GM12891 (cell line): ENCODE results near the gene CCL16. TPM values are rescaled to one million over a fixed set of nuclear protein-coding genes. Genes with fewer than 3 reads are reported as not detected.
"Not testable (repeated sequence)": the region's sequence is repeated elsewhere in the genome, so short reads cannot be mapped to it uniquely, and the experiment has no call there.

ENCODE experiments used
- DNase-seq: peaks from one replicate; pipeline ENCODE4 v3.0.0; 2011; ENCODE audit warnings: low spot score; ENCODE audit not compliant: insufficient read length
- FAIRE-seq: peaks from 2 replicates; lab custom pipeline; 2011; peaks lifted over from hg19 to GRCh38; lab: Jason Lieb, UNC
- PAX5 ChIP-seq: IDR thresholded peaks from 2 replicates; pipeline ENCODE4 v1.6.1; 2011; ENCODE audit warnings: low read length, moderate library complexity, mild to moderate bottlenecking; ENCODE audit not compliant: insufficient read depth, severe bottlenecking
- POLR2A ChIP-seq: IDR thresholded peaks from 2 replicates; pipeline ENCODE4 v1.6.1; 2011; ENCODE audit warnings: low read depth, low read length, control low read depth
- POLR2AphosphoS5 ChIP-seq: IDR thresholded peaks from 2 replicates; pipeline ENCODE4 v1.6.1; 2011; ENCODE audit warnings: low read depth, low read length, control low read depth
- POU2F2 ChIP-seq: IDR thresholded peaks from 2 replicates; pipeline ENCODE4 v1.6.1; 2011; ENCODE audit warnings: low read depth, mild to moderate bottlenecking, control low read depth, low read length, moderate library complexity
- SPI1 ChIP-seq: IDR thresholded peaks from 2 replicates; pipeline ENCODE4 v1.6.1; 2011; ENCODE audit warnings: low read depth, low read length, control low read depth
- TAF1 ChIP-seq: IDR thresholded peaks from 2 replicates; pipeline ENCODE4 v1.6.1; 2011; ENCODE audit warnings: low read depth, low read length, control low read depth
- polyA plus RNA-seq: library from polyadenylated mRNA; unstranded; fragments of >200 nt; gene quantifications from one replicate; pipeline ENCODE4 v1.2.1, GENCODE V29; 2012; ENCODE audit warnings: low read depth, missing spikeins, inconsistent platforms; ENCODE audit not compliant: missing spikeins

CCL16 gene, protein sequence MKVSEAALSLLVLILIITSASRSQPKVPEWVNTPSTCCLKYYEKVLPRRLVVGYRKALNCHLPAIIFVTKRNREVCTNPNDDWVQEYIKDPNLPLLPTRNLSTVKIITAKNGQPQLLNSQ
- not detected for polyA plus RNA-seq

DNA sequence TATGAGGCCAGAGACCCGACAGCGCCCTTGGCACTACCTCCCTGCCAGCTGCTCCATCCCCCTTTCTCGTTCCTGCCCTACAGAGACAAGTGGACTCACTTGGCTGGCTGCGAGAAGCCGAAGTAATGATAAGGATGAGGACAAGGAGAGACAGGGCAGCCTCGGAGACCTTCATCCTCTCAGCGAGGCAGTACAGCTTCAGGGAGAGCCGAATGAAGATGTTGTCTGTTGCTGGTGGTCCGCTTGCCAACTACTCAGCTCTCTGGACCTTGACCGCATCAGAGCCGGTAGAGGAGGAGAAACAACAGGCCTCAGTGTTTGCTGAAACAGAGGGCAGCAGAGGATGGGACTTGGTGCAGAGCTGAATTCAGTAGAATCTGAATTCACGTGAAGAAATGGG lies at the start of gene CCL16:
CCL16 (minus strand) TSS at position 252 of the 400 bp plus-strand sequence; CDS start at position 175, 77 bp downstream.
- DNase-seq (no peak), FAIRE-seq (no peak)
- TF ChIP-seq POLR2A (no peak), TAF1 (no peak), POLR2AphosphoS5 (no peak), POU2F2 (no peak), PAX5 (no peak), SPI1 (no peak)

DNA sequence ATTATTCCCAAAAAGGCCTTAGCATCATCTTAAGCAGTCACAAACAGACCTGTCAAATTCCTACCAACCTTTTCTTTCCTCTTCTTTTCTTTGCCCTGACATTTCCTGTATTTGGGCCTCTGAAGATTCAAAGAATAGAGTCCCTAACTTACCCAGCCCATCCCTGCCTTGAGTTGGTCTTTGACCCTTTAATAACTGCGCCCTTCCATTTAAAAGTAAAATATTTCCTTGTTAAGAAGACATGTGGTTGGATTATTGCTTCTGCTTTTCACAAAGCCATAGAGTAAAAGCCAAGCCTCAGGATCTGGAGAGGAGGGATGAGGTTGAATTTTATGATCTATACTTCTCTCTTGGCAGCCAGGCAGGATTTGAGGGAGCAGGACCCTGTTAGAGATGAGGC lies 49.7 kb upstream of the CCL16 start:
- FAIRE-seq: no peak
- TF ChIP-seq PAX5: no peak
- no peak for TF ChIP-seq POLR2AphosphoS5
- no peak for TF ChIP-seq POU2F2
- TF ChIP-seq TAF1: no peak
- no peak for TF ChIP-seq POLR2A
- no peak for TF ChIP-seq SPI1

DNA sequence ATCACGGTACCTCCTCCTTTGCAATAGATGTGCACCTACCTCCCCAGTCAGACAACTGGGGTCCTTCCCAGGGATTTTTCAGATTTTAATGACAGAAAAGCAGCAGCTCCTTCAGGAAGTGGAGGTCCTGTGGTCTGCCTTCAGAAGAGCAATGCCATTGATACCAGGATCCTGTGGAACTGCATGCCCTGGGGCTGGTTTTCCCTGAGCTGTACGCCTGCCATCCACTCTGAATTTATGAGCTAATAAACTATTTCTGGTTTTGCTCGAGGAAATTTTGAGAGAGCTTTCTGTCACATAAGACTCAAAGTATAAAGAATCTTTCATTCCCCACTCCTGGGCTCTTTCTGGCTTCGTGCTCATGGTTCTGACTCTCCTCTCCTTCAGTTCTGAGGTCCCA lies 46.5 kb upstream of the CCL16 start:
- TF ChIP-seq POLR2A: no peak
- no peak for TF ChIP-seq POU2F2
- TF ChIP-seq POLR2AphosphoS5: no peak
- no peak for TF ChIP-seq TAF1
- TF ChIP-seq PAX5: no peak
- TF ChIP-seq SPI1: no peak
- FAIRE-seq: no peak
- no peak for DNase-seq

More for the DNA sequence above, 49.7 kb upstream of the CCL16 start:
- DNase-seq: no peak

DNA sequence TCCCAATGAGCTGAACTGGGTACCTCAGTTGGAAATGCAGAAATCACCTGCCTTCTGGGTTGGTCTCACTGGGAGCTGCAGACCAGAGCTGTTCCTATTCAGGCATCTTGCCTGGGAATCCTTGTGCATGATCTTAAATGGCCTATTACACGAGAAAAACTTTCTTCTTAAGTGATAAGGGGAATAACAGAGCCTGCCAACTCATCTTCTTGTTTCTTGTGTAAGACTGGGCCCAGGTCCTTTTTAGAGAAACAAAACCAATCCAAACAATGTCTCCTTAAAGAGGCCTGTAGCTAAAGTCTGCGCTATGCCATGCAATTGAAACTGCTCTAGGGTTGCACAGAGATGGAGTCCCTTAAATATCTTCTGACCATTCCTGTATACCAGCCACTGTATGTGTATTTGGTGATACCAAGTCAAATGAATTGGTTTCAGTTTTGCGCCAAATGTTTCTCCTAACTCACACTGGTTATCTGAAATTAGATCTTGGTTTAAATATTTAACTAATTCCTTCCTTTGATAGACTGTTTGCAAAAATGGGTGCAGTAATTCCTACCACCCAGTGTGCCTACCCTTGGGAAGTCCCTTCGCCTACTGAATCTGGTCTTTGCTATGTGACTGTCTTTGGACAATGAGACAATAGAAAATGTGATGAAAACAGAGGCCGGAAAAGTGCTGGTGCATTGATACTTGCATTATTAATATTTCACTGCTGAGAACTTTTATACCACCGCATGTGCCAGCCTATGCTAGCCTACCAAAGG lies 43.0 kb upstream of the CCL16 start:
- FAIRE-seq: no peak
- TF ChIP-seq TAF1 (no peak), POLR2A (no peak), POU2F2 (no peak), POLR2AphosphoS5 (no peak), PAX5 (no peak), SPI1 (no peak)
- DNase-seq: no peak

DNA sequence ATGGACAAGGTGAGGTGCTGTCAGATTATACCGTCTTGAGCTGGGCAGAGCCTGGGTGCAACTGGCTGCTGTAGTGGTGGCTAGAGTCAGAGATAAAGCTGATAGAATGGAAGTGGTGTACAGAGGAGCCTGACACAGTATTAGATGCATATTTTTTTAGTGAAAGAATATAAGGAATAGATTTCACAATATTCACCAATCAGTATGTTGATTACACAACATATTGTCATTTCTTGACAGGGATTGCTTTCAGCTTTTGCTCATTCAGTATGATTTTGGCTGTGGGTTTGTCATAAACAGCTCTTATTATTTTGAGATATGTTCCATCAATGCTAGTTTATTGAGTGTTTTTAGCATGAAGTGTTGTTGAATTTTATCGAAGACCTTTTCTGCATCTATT lies 38.1 kb upstream of the CCL16 start:
- FAIRE-seq: no peak
- TF ChIP-seq POU2F2 (no peak), POLR2AphosphoS5 (no peak), TAF1 (no peak), PAX5 (no peak), SPI1 (no peak)
- DNase-seq: no peak

DNA sequence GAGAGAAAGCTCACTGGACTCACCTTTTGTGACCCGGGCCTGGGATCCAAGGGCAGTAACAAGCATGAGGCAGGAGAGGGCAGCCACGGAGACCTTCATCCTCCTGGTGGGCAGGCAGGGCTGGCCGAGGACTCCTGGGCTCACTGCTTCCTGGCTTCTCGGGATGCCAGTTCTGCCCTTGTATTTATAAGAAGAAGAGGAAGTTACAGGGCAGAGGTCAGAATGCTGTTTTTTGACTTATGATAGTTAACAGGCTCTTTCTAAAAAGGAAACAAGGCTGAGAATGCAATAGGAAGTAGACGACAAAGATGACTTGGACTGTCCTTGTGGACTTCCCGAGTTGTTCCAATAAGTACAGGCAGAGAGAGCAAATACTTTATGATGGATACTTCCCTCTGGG lies 36.5 kb upstream of the CCL16 start, which contains the start of gene CCL23:
CCL23 (minus strand) TSS at position 174 of the 400 bp plus-strand sequence; CDS start at position 99, 75 bp downstream.
- TF ChIP-seq POLR2A (no peak), SPI1 (no peak), POLR2AphosphoS5 (no peak), PAX5 (no peak), POU2F2 (no peak), TAF1 (no peak)
- DNase-seq (no peak), FAIRE-seq (no peak)

DNA sequence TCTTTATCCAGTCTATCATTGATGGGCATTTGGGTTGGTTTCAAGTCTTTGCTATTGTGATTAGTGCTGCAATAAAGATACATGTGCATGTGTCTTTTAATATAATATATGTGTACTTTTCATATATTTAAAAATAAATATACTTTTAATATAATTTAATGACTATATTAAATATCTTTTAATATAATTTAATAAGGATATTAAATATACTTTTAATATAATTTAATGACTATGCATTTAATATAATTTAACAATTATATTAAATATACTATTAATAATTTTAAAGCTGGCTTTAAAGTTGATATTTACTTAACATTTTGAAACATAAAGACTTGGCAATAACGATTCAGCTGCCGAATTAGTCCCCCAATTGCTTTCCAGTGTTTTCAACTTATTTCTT lies 35.3 kb upstream of the CCL16 start:
- DNase-seq: no peak
- TF ChIP-seq POLR2AphosphoS5: no peak
- TF ChIP-seq POU2F2: no peak
- TF ChIP-seq POLR2A: no peak
- TF ChIP-seq SPI1: no peak
- no peak for TF ChIP-seq PAX5
- no peak for TF ChIP-seq TAF1
- no peak for FAIRE-seq

DNA sequence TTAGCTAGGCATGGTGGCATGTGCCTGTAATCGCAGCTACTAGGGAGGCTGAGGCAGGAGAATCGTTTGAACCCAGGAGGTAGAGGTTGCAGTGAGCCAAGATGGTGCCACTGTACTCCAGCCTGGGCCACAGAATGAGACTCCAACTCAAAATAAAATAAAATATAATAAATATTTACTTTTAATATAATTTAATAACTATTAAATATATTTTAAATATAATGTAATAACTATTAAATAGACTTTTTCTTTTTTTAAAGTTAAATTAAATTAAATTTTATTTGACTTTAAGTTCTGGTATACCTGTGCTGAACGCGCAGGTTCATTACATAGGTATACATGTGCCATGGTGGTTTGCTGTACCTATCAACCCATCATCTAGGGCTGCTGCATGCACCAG lies 34.6 kb upstream of the CCL16 start:
- FAIRE-seq, DNase-seq: not testable (repeated sequence)

DNA sequence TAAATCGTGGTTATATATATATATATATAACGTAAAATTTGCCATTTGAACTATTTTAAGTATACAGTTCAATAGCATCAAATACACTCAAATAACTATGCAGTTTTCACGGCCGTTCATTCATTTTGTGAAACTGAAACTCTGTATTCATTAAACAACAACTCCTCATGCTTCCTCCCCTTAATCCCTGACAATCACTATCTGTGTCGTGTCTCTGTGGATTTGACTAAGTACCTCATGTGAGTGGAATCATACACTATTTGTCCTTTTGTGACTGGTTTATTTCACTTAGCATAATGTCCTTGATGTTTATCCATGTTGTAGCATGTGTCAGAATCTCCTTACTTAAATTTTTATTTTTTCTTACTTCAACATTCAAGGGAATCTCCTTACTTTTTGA lies 33.6 kb upstream of the CCL16 start:
- FAIRE-seq: no peak
- no peak for TF ChIP-seq TAF1
- TF ChIP-seq POLR2A: no peak
- TF ChIP-seq POU2F2: no peak
- no peak for TF ChIP-seq SPI1
- no peak for TF ChIP-seq PAX5
- no peak for TF ChIP-seq POLR2AphosphoS5
- DNase-seq: no peak

DNA sequence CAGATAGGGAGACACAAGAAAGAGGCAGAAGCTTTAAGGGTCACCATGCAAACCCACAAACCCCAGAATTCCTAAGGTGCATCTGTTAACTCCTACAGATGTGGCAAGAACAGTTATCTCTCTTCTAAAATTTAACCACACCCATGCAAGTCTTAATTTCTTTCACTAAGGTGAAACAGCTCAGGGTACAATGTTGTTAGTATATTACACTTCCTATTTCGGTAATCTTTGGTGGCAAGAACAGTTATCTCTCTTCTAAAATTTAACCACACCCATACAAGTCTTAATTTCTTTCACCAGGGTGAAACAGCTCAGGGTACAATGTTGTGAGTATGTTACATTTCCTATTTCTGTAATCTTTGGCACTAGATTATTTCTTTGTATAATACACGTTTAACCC lies 29.9 kb upstream of the CCL16 start:
- FAIRE-seq: no peak

More for the DNA sequence above, 29.9 kb upstream of the CCL16 start:
- DNase-seq: no peak
- no peak for TF ChIP-seq SPI1
- no peak for TF ChIP-seq POU2F2
- no peak for TF ChIP-seq POLR2A
- no peak for TF ChIP-seq PAX5
- TF ChIP-seq TAF1: no peak
- TF ChIP-seq POLR2AphosphoS5: no peak
